Stimulated activated CD4-positive, alpha-beta T cell treated with anti-CD3 and anti-CD28 coated beads, Interleukin-12 subunit alpha, Interleukin-12 subunit beta, amount 100 ng/mL, for 24 hours (primary cell): Measurements from ENCODE around the gene LRRN2.
"Not testable (repeated sequence)": the region's sequence is repeated elsewhere in the genome, so short reads cannot be mapped to it uniquely, and the experiment has no call there.

Source experiments
- DNase-seq, 2 experiments: peaks; one replicate each; pipeline ENCODE4 v3.0.0-alpha.2; 2020; ENCODE audit warnings: low read depth in 2 of 2

LRRN2 gene

DNA sequence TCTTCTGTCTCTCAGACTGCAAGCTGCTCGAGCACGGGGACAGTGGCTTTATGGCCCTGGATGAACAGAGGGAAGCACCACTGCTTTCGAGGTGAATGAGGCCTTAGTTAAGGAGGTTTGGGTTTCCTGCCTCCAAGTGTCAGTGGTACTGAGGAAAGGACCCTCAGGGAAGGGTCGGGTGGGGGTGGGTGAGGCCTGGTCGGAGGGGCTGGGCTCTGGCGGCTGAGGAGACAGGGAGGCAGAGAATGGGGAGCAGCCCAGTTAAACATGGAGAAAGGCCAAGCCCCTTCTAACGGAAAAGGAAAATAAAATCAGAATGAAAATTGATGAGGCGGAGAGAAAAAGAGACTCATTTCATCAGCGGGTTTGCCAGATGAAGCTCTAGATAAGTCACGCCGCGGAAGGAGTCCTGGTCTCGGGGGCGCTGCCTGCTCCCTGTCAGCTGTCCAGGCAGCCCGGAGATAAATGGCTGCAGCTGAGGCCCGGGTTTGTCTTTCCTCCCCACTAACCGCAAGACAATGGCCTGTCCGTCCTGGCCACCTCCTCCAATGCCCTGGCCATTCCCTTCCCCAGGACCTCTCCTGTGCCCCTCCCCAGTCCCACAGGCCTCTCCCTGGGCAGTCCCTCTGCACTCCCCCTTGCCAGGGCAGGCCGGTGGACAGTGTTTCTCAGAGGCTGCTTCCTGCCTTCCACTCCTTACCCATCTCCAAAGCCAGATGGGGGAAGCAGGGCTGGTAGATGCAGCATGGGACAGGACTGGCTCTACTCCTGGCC is 55.2 kb downstream of the LRRN2 start:
- no peak for DNase-seq

- not testable (repeated sequence) for DNase-seq
These were observed 56.1 kb downstream of the LRRN2 start for GRCh38 chr1:204629459-204629858.

GRCh38 chr1:204628868-204629267 is 56.7 kb downstream of the LRRN2 start:
- DNase-seq = no peak

DNA sequence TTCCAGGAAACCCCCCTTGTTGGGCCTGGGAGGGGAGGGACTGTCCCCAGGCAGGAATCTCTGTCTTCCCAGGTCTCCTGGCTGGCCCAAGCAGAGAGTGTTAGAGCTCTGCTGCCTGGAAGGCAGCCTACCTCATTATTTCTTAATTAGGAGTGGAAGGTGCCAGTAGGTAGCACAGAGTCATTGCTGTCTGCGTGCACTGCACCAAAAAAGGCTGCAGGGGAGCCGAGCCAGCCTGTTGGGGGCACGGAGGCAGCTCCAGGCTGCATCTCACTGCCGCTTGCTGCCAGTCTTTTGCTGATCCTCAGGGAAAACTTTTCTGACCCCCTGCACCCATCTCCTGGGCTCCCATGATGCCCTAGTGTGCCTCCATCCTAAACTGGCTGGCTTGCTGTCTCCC is 58.1 kb downstream of the LRRN2 start:
- DNase-seq = no peak

- no peak for DNase-seq
These were observed 59.2 kb downstream of the LRRN2 start for GRCh38 chr1:204626381-204626780.

DNA sequence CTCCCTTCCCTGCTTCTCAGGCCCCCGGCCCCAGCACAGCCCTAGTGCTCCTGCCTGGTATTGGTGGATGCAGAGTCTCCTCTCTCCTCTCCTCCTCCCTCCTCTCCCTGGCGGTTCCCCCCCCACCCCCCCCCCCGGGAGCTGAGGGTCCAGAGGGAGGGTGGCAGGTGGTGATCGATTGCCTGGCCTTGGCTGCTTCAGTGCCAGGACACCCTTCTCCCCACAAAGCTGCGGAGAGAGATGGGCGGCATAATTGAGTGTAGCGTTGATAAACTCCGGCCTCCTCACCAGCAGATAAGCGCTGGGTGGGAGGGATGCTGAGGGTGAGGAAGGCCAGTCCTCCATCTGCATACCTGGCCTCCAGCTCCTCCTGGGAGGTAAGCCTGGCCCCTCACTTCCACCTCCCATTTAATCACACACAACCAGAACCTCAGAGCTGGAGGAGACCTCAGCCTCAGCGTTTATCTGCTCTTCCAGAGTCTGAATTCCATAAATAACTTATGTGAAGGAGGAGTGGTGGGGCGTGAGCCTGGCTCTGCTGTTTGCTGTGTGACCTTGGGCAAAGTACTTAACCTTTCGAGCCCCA is 60.8 kb downstream of the LRRN2 start:
- no peak for DNase-seq

GRCh38 chr1:204623894-204624361 is 61.6 kb downstream of the LRRN2 start:
- DNase-seq = no peak

GRCh38 chr1:204623365-204623893 is 62.1 kb downstream of the LRRN2 start:
- DNase-seq = no peak

- DNase-seq = no peak
These were observed 63.5 kb downstream of the LRRN2 start for GRCh38 chr1:204621996-204622395.

GRCh38 chr1:204621396-204621795 is 64.1 kb downstream of the LRRN2 start:
- DNase-seq = no peak

DNA sequence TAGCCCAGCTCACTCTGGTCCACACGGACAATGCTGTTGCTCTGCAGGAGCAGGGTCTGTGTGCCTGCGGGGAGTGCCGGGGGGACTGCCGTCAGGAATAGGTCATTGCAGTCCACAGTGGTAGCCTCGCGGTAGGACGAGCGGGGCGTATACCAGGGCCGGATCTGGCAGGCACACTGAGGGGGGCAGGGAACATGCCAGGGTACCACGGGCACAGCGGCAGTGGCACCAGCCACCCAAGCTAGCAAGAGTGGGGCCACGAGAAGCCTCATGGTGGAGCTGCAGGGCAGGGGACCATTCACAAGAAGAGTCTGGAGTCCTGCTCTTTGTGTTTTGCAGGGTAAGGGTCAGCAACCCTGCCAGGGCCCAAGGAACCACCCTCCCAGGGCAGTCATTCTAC is 65.8 kb downstream of the LRRN2 start:
- no peak for DNase-seq

- no peak for DNase-seq
These were observed 67.3 kb downstream of the LRRN2 start for GRCh38 chr1:204618148-204618760.

- no peak for DNase-seq
These were observed 68.0 kb downstream of the LRRN2 start for GRCh38 chr1:204617256-204618147.

DNA sequence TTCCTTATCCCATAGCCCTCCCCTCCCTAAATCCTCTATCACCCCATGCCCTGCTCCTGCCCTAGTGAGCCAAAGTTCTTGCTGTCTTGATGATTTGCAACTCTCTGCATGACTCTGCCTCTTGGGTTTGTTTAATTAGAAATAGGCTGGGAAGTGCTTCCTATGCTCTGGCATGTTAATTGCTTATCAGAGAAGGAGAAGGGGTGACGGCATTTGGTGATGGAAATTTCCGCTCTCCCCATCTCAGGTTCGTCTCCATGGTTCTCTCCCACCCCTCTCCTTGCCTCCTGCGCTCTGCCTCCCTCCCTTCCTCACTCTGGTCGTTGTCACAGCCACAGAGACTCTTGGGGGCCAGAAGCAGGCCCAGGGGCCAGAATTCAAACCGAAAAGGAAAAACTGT is 68.9 kb downstream of the LRRN2 start:
- DNase-seq = no peak

- no peak for DNase-seq
These were observed 69.7 kb downstream of the LRRN2 start for GRCh38 chr1:204615881-204616280.

GRCh38 chr1:204613636-204614035 is 71.9 kb downstream of the LRRN2 start:
- no peak for DNase-seq

GRCh38 chr1:204612326-204612725 is 73.2 kb downstream of the LRRN2 start:
- no peak for DNase-seq

DNA sequence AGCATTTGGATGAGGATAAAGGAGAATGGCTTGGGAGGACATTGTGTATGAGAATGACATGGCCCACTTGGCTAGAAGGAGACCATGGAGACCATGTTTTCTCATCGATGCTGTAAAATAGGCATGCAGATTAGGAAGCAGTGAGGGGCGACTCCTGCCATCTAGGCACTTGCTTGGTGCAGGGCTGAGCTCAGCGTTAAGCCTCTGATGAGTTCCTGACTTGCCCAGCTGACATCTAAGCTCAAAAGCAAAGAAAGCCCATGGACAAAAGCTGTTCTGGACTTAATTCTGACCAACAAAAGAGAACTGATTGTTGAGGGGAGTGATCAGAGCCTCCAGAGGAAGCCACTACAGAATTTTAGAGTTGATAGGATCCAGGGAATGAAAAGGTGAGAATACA is 74.5 kb downstream of the LRRN2 start:
- DNase-seq = no peak

GRCh38 chr1:204607910-204608309 is 77.6 kb downstream of the LRRN2 start:
- DNase-seq = no peak

DNA sequence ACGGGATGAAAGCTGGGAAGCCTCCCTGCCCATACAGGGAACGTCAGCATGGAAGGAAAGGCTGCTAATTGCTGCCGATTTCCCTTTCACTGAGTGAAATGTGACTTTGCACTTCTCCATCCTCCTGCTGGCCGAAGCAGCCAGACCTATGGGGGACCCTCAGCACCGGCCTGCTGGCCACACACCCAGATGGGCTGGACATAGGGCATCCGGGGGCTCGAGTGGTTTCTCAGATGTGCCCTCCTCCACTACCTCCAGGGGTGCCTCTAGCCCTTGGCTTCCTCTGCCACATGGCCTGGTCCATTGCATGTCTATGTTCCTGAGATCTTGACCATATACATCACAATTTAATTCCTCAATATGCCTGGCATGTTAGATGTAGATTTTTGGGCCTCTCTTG is 79.7 kb downstream of the LRRN2 start:
- DNase-seq = no peak

DNA sequence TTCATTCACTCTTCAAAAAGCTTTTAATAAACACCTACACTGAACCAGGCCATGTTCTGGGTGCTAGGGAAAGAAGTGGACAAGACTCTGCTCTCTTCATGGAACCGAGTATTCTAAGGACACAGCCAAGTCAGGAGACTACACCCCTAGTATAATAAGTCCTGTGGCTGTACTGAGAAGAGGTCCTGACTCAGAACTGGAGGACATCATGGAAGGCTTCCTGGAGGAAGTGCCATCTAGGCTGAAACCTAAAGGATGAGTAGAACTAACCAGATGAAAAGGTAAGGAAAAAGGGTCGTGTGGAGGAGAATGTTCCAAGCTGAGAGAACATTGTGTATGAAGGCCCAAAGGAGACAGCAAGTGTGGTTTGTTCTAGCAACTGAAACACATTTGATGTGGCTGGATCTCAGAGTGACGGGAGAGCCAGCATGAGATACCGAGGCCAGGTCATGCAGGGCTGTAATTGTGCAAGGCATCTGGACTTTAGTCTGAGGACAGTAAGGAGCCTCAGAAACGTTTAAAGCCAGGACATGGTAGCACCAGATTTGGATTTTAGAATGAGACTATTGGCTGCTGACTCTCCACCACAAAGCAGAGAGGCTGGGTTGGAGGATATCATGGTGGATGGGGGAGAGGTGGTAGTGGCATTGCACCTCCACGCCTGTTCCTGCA is 82.5 kb downstream of the LRRN2 start:
- DNase-seq = no peak
